A549 treated with AZD2906 at 1 μM for 4 hours (cell line): Measurements from ENCODE around the gene MORC2. TPM values are rescaled to one million over a fixed set of nuclear protein-coding genes. Genes with fewer than 3 reads are reported as not detected.

Experiments
- total RNA-seq: library from RNA; stranded (reverse); fragments of 200-300 nt; extraction: Qiagen RNA extraction; gene quantifications from 5 replicates; pipeline ENCODE4 v1.2.3, GENCODE V29; 2022

Gene MORC2
- 11.4 to 14.2 TPM (median 12.5 TPM) in 5 replicates for total RNA-seq

GRCh38 chr22:30968015-30968923, at the start of gene MORC2:
Gene MORC2, minus strand, starts transcription at chr22:30968774. Its CDS starts 885 bp downstream, at chr22:30967889.

GRCh38 chr22:30968924-30969531, 454 bp upstream of the MORC2 start, which contains the start of gene TUG1:
Gene TUG1, plus strand, starts transcription at chr22:30969265.

Other genes starting within 250 kb of the MORC2 start
- gene TUG1, start 491 bp upstream of the MORC2 start, total RNA-seq = 20.5 to 29.2 TPM (median 24.5 TPM) in 5 replicates
- gene SMTN, start 112.5 kb upstream of the MORC2 start, total RNA-seq = 23.0 to 25.6 TPM (median 25.0 TPM) in 5 replicates
- 51.2 to 75.7 TPM (median 67.0 TPM) in 5 replicates for gene SELENOM, start 138.8 kb upstream of the MORC2 start, total RNA-seq
- gene INPP5J, start 154.2 kb upstream of the MORC2 start, total RNA-seq = 0.45 to 0.60 TPM (median 0.48 TPM) in 5 replicates
- gene PLA2G3, start 171.7 kb upstream of the MORC2 start, total RNA-seq = not detected in 5 replicates
- 22.2 to 25.5 TPM (median 24.1 TPM) in 5 replicates for gene RNF185, start 191.4 kb upstream of the MORC2 start, total RNA-seq
- gene LIMK2, start 243.5 kb upstream of the MORC2 start, total RNA-seq = 6.5 to 7.6 TPM (median 7.1 TPM) in 5 replicates